NB4 (cell line): Measurements from ENCODE around the gene LCN15.
"Not testable (repeated sequence)": the region's sequence is repeated elsewhere in the genome, so short reads cannot be mapped to it uniquely, and the experiment has no call there.

Source experiments
- DNase-seq: peaks from one replicate; pipeline ENCODE4 v3.0.0; 2010; ENCODE audit warnings: low read depth
- H3K4me3 ChIP-seq: one replicate; pipeline ENCODE4 v1.5.1; 2011; ENCODE audit warnings: mild to moderate bottlenecking, low read depth, low read length, moderate library complexity
- CTCF ChIP-seq: IDR thresholded peaks from one replicate; pipeline ENCODE4 v1.5.1; 2012; ENCODE audit warnings: low read depth, low read length
- MAX ChIP-seq: IDR thresholded peaks from 2 replicates; pipeline ENCODE4 v1.6.1; 2011; ENCODE audit warnings: low read depth, low read length
- MYC ChIP-seq: IDR thresholded peaks from 2 replicates; pipeline ENCODE4 v1.6.1; 2011; ENCODE audit warnings: low read depth, low read length
- POLR2A ChIP-seq: IDR thresholded peaks from 2 replicates; pipeline ENCODE4 v1.6.1; 2011; ENCODE audit warnings: mild to moderate bottlenecking; ENCODE audit not compliant: insufficient read length; ENCODE audit errors: extremely low read depth

LCN15 gene

GRCh38 chr9:136760834-136761544 lies 3.3 kb downstream of the LCN15 start:
- not testable (repeated sequence) for H3K4me3 ChIP-seq
- peak; percentile 79 for TF ChIP-seq CTCF
- peak; percentile 71 for DNase-seq

GRCh38 chr9:136760424-136760823 lies 3.9 kb downstream of the LCN15 start:
- TF ChIP-seq MAX = no peak
- TF ChIP-seq MYC = no peak
- no peak for TF ChIP-seq POLR2A
- TF ChIP-seq CTCF = no peak
- H3K4me3 ChIP-seq = no peak overlapping the region
- no peak for DNase-seq

- no peak for DNase-seq
- TF ChIP-seq POLR2A = no peak
- no peak for TF ChIP-seq MAX
- no peak for TF ChIP-seq MYC
- TF ChIP-seq CTCF = no peak
- H3K4me3 ChIP-seq = no peak overlapping the region
Observed at GRCh38 chr9:136759436-136760325, 4.6 kb downstream of the LCN15 start.

GRCh38 chr9:136759001-136759400 lies 5.3 kb downstream of the LCN15 start:
- no peak for DNase-seq
- TF ChIP-seq POLR2A (no peak), CTCF (no peak), MYC (no peak), MAX (no peak)
- H3K4me3 ChIP-seq = no peak overlapping the region

- no peak for TF ChIP-seq MAX
- no peak for TF ChIP-seq POLR2A
- no peak for TF ChIP-seq MYC
- no peak for TF ChIP-seq CTCF
- no peak for DNase-seq
- H3K4me3 ChIP-seq = no peak overlapping the region
Observed at GRCh38 chr9:136757751-136758140, 6.6 kb downstream of the LCN15 start.
